CD14-positive monocyte (primary cell): ENCODE data around the gene PDK2. TPM values are rescaled to one million over a fixed set of nuclear protein-coding genes. Genes with fewer than 3 reads are reported as not detected.

Experiments used
- DNase-seq, 3 donors: peaks; one replicate each; pipeline ENCODE4 v3.0.0-alpha.2; 2011 to 2022
- H2AFZ ChIP-seq: 2 replicates; pipeline ENCODE4 v1.6.0; 2012; ENCODE audit warnings: mild to moderate bottlenecking, low read depth, low read length, inconsistent platforms; ENCODE audit not compliant: insufficient read depth, poor library complexity, severe bottlenecking
- H3K27ac ChIP-seq, 2 donors: 1 replicate in 1 of 2; 2 replicates in 1 of 2; pipeline ENCODE4 v1.5.1; 2012 to 2013; ENCODE audit warnings: low read length in 2 of 2, control low read depth in 1 of 2, inconsistent platforms in 1 of 2, low read depth in 1 of 2, mild to moderate bottlenecking in 1 of 2
- H3K27me3 ChIP-seq, 2 donors: one replicate each; pipeline versions ENCODE4 v1.6.0 to v1.6.1; 2011 to 2013; ENCODE audit warnings: low read length in 2 of 2; ENCODE audit not compliant: control insufficient read depth in 2 of 2, insufficient read depth in 2 of 2
- H3K36me3 ChIP-seq, 2 donors: replicated peaks in 1 of 2; 1 replicate in 1 of 2; 2 replicates in 1 of 2; pipeline versions ENCODE4 v1.5.1 to v1.6.1; 2012 to 2013; ENCODE audit warnings: low read length in 2 of 2, control low read depth in 1 of 2, inconsistent platforms in 1 of 2, mild to moderate bottlenecking in 1 of 2; ENCODE audit not compliant: insufficient read depth in 2 of 2, control insufficient read depth in 1 of 2
- H3K4me1 ChIP-seq, 2 donors: 1 replicate in 1 of 2; 2 replicates in 1 of 2; pipeline versions ENCODE4 v1.5.1 to v1.6.1; 2012 to 2013; ENCODE audit warnings: low read length in 2 of 2, control low read depth in 1 of 2, inconsistent platforms in 1 of 2, mild to moderate bottlenecking in 1 of 2, moderate library complexity in 1 of 2; ENCODE audit not compliant: insufficient read depth in 2 of 2, control insufficient read depth in 1 of 2
- H3K4me2 ChIP-seq: replicated peaks from 2 replicates; pipeline ENCODE3; 2012; ENCODE audit warnings: low read length, moderate library complexity, mild to moderate bottlenecking; ENCODE audit not compliant: poor library complexity, severe bottlenecking; ENCODE audit errors: extremely low read depth
- H3K4me3 ChIP-seq, 3 experiments: fragments of 200-600 bp in 1 of 3; sonication (generic) in 1 of 3; replicated peaks in 1 of 3; 1 replicate in 2 of 3; 2 replicates in 1 of 3; pipeline ENCODE4 v1.5.1; 2011 to 2013; ENCODE audit warnings: low read length in 3 of 3, mild to moderate bottlenecking in 3 of 3, control low read depth in 2 of 3, low read depth in 2 of 3, inconsistent platforms in 1 of 3, moderate library complexity in 1 of 3
- H3K79me2 ChIP-seq: 2 replicates; pipeline ENCODE4 v1.6.0; 2012; ENCODE audit warnings: mild to moderate bottlenecking, control low read depth, inconsistent platforms, low read length, moderate library complexity; ENCODE audit not compliant: insufficient read depth
- H3K9ac ChIP-seq: 2 replicates; pipeline ENCODE4 v1.6.0; 2017; ENCODE audit warnings: low read length, mild to moderate bottlenecking; ENCODE audit not compliant: insufficient read depth, poor library complexity, severe bottlenecking
- H3K9me3 ChIP-seq, 2 donors: replicated peaks in 1 of 2; 1 replicate in 1 of 2; 2 replicates in 1 of 2; pipeline versions ENCODE4 v1.5.1 to v1.6.1; 2012 to 2013; ENCODE audit warnings: low read length in 2 of 2, control low read depth in 1 of 2; ENCODE audit not compliant: control insufficient read depth in 1 of 2, insufficient read depth in 1 of 2
- H4K20me1 ChIP-seq: 2 replicates; pipeline ENCODE4 v1.6.0; 2012; ENCODE audit warnings: mild to moderate bottlenecking, low read length, control low read depth, moderate library complexity; ENCODE audit not compliant: insufficient read depth
- H3K27ac Mint-ChIP-seq, 7 donors: one replicate each; pipeline ENCODE4 v1.8.0; 2020; ENCODE audit warnings: mild to moderate bottlenecking in 7 of 7, mixed read lengths in 7 of 7, moderate library complexity in 6 of 7, inconsistent platforms in 2 of 7
- H3K27me3 Mint-ChIP-seq, 3 donors: one replicate each; pipeline ENCODE4 v1.8.0; 2021 to 2022; ENCODE audit warnings: low read depth in 3 of 3, mild to moderate bottlenecking in 3 of 3, mixed read lengths in 3 of 3, moderate library complexity in 3 of 3, inconsistent platforms in 1 of 3
- H3K36me3 Mint-ChIP-seq, 2 donors: one replicate each; pipeline ENCODE4 v1.8.0; 2020; ENCODE audit warnings: mixed read lengths in 2 of 2, inconsistent platforms in 1 of 2, mild to moderate bottlenecking in 1 of 2
- H3K4me1 Mint-ChIP-seq: one replicate; pipeline ENCODE4 v1.8.0; 2020; ENCODE audit warnings: mild to moderate bottlenecking, mixed read lengths
- H3K4me3 Mint-ChIP-seq, 2 donors: one replicate each; pipeline ENCODE4 v1.8.0; 2020; ENCODE audit warnings: mild to moderate bottlenecking in 2 of 2, mixed read lengths in 2 of 2, moderate library complexity in 1 of 2
- H3K9me3 Mint-ChIP-seq, 7 donors: one replicate each; pipeline ENCODE4 v1.8.0; 2020 to 2022; ENCODE audit warnings: mixed read lengths in 7 of 7, mild to moderate bottlenecking in 6 of 7, moderate library complexity in 6 of 7, inconsistent platforms in 2 of 7
- CTCF ChIP-seq: fragments of 200-600 bp; IDR thresholded peaks from one replicate; pipeline ENCODE4 v1.8.0; 2022; ENCODE audit warnings: antibody characterized with exemption, mild to moderate bottlenecking
- WGBS: methylation state at CpG from one replicate; pipeline ENCODE4 v1.1.5; 2013; ENCODE audit warnings: missing lambda C conversion rate; ENCODE audit not compliant: insufficient coverage; 5-methylcytosine and 5-hydroxymethylcytosine counted together
- intact Hi-C, 2 donors: fragments of 100-400 bp; cut with micrococcal nuclease; formaldehyde crosslinking; loops; one replicate each; pipeline versions ENCODE4 v1.15.0 to v1.15.1; 2023
- polyA plus RNA-seq, 3 donors: library from polyadenylated mRNA; depleted of rRNA in 1 of 3; unstranded in 2 of 3; stranded (reverse) in 1 of 3; fragments of 300-500 nt in 2 of 3; fragments of >200 nt in 1 of 3; fragmentation: Illumina TruSeq in 2 of 3; gene quantifications; 1 replicate in 2 of 3; 2 replicates in 1 of 3; pipeline ENCODE4 v1.2.3, GENCODE V29; 2012 to 2021

The PDK2 gene
- polyA plus RNA-seq, 3 donors = 15.9 to 43.0 (median 23.4) TPM

GRCh38 chr17:50059256-50059655 lies 35.9 kb upstream of the PDK2 start:
- peaks cover 14 to 22% of the 10 kb centered on the region in 2 donors for H3K4me1 ChIP-seq
- no peak overlapping the region for H3K4me3 Mint-ChIP-seq

GRCh38 chr17:50059759-50060273 lies 35.3 kb upstream of the PDK2 start:
- peaks cover 23 to 40% of the 10 kb centered on the region in 2 donors for H3K27me3 ChIP-seq
- no peak for TF ChIP-seq CTCF
- no peak overlapping the region for H3K9ac ChIP-seq
- Mint-ChIP-seq H3K9me3 (peaks cover 0 to 18% (median 2%) of the 10 kb centered on the region in 7 donors), H3K4me1 (peaks cover 25% of the 10 kb centered on the region), H3K27me3 (peaks cover 42 to 59% (median 43%) of the 10 kb centered on the region in 3 donors), H3K36me3 (peaks cover 0 to 6% of the 10 kb centered on the region in 2 donors), H3K27ac (no peak overlapping the region), H3K4me3 (no peak overlapping the region)
- no peak overlapping the region for H3K4me2 ChIP-seq
- no peak for DNase-seq
- no peaks in the 10 kb centered on the region for H3K36me3 ChIP-seq
- 70% methylated on average over 5 of the region's 5 CpGs for WGBS
- H3K79me2 ChIP-seq = no peaks in the 10 kb centered on the region
- H4K20me1 ChIP-seq = no peaks in the 10 kb centered on the region
- peaks cover 0 to 6% of the 10 kb centered on the region in 2 donors for H3K9me3 ChIP-seq
- H3K4me3 ChIP-seq = no peak overlapping the region
- peaks cover 17 to 24% of the 10 kb centered on the region in 2 donors for H3K4me1 ChIP-seq
- intact Hi-C loops = no loop called here
- no peak overlapping the region for H2AFZ ChIP-seq
- H3K27ac ChIP-seq = no peak overlapping the region

More at GRCh38 chr17:50059256-50059655, 35.9 kb upstream of the PDK2 start:
- TF ChIP-seq CTCF = no peak
- Mint-ChIP-seq H3K36me3 (peaks cover 0 to 6% of the 10 kb centered on the region in 2 donors), H3K4me1 (peaks cover 20% of the 10 kb centered on the region), H3K27me3 (peaks cover 48 to 59% (median 49%) of the 10 kb centered on the region in 3 donors), H3K27ac (no peak overlapping the region), H3K9me3 (peaks cover 0 to 18% (median 5%) of the 10 kb centered on the region in 7 donors)
- H3K36me3 ChIP-seq = no peaks in the 10 kb centered on the region
- H3K4me2 ChIP-seq = no peak overlapping the region
- peaks cover 0 to 6% of the 10 kb centered on the region in 2 donors for H3K9me3 ChIP-seq
- no peak for DNase-seq
- WGBS = 78% methylated on average over 3 of the region's 4 CpGs
- no peaks in the 10 kb centered on the region for H3K79me2 ChIP-seq
- no peak overlapping the region for H3K27ac ChIP-seq
- H2AFZ ChIP-seq = no peak overlapping the region
- no peak overlapping the region for H3K9ac ChIP-seq
- peaks cover 26 to 46% of the 10 kb centered on the region in 2 donors for H3K27me3 ChIP-seq
- H3K4me3 ChIP-seq = no peak overlapping the region
- no peaks in the 10 kb centered on the region for H4K20me1 ChIP-seq
- intact Hi-C loops = no loop called here
